Testis (tissue), 3 donors: ENCODE data around the gene GNG2. TPM values are rescaled to one million over a fixed set of nuclear protein-coding genes. Genes with fewer than 3 reads are reported as not detected.

ENCODE experiments used
- DNase-seq: peaks from one replicate; pipeline ENCODE4 v3.0.0-alpha.2; 2019
- H3K27ac ChIP-seq, 2 donors: fragments of 200-600 bp; sonication (generic); one replicate each; pipeline ENCODE4 v1.5.1; 2019
- H3K27me3 ChIP-seq: fragments of 200-600 bp; sonication (generic); one replicate; pipeline ENCODE4 v1.5.1; 2019
- H3K36me3 ChIP-seq: fragments of 200-600 bp; sonication (generic); one replicate; pipeline ENCODE4 v1.5.1; 2017; ENCODE audit warnings: low read depth; ENCODE audit errors: missing control alignments
- H3K4me1 ChIP-seq: fragments of 200-600 bp; sonication (generic); one replicate; pipeline ENCODE4 v1.5.1; 2019
- H3K4me3 ChIP-seq, 2 donors: fragments of 200-600 bp; sonication (generic); one replicate each; pipeline ENCODE4 v1.5.1; 2017 to 2019
- H3K9me3 ChIP-seq: fragments of 200-600 bp; sonication (generic); one replicate; pipeline ENCODE4 v1.5.1; 2017
- CTCF ChIP-seq, 3 experiments: fragments of 450-650 bp in 2 of 3; fragments of 200-600 bp in 1 of 3; sonication (generic) in 1 of 3; IDR thresholded peaks; one replicate each; pipeline ENCODE4 v1.5.1; 2016 to 2019; ENCODE audit warnings: antibody characterized with exemption in 3 of 3, mild to moderate bottlenecking in 2 of 3, moderate library complexity in 1 of 3
- POLR2A ChIP-seq: fragments of 450-650 bp; IDR thresholded peaks from one replicate; pipeline ENCODE4 v1.6.1; 2017; ENCODE audit warnings: antibody characterized with exemption, mild to moderate bottlenecking, moderate library complexity
- WGBS, 2 donors: methylation state at CpG; one replicate each; pipeline ENCODE4 v1.1.5; 2018; 5-methylcytosine and 5-hydroxymethylcytosine counted together
- intact Hi-C: fragments of 100-400 bp; cut with DNase I; formaldehyde crosslinking; loops from one replicate; pipeline ENCODE4 v1.15.1; 2023; ENCODE audit warnings: low total_unique reads
- polyA plus RNA-seq: library from polyadenylated mRNA; stranded (reverse); fragments of 350-450 nt; fragmentation: Illumina TruSeq; extraction: RNeasy Lipid Tissue Mini Kit (QIAGEN cat#74804); gene quantifications from one replicate; pipeline ENCODE4 v1.2.3, GENCODE V29; 2014; ENCODE audit warnings: low read depth, low replicate concordance; ENCODE audit not compliant: insufficient read depth
- total RNA-seq, 2 donors: library from RNA; depleted of rRNA; stranded (reverse); fragments of >200 nt; gene quantifications; one replicate each; pipeline ENCODE4 v1.2.3, GENCODE V29; 2016

GNG2 gene
- total and polyA plus RNA-seq, 3 donors from 2014 or later, result 248 to 312 (median 250) TPM

- H3K4me1 ChIP-seq, result no peaks in the 10 kb centered on the region
- no peak overlapping the region for H3K4me3 ChIP-seq
- TF ChIP-seq POLR2A (no peak), CTCF (IDR thresholded peaks at IDR 0.05) (no peak)
- no peaks in the 10 kb centered on the region for H3K9me3 ChIP-seq
- intact Hi-C loops, result no loop called here
- no peaks in the 10 kb centered on the region for H3K27me3 ChIP-seq
- DNase-seq, result no peak
- no peak overlapping the region for H3K27ac ChIP-seq
- no peaks in the 10 kb centered on the region for H3K36me3 ChIP-seq
- WGBS, 2 donors, result 86% methylated on average over 2 of the region's 2 CpGs
Observed at GRCh38 chr14:51954031-51954430, 93.6 kb downstream of the GNG2 start.

- 90 to 92% methylated on average over 3 of the region's 3 CpGs for whole genome bisulfite sequencing, 2 donors
- no peak overlapping the region for H3K27ac ChIP-seq
- intact Hi-C loops, result no loop called here
Observed at GRCh38 chr14:51954657-51955056, 94.2 kb downstream of the GNG2 start.

DNA sequence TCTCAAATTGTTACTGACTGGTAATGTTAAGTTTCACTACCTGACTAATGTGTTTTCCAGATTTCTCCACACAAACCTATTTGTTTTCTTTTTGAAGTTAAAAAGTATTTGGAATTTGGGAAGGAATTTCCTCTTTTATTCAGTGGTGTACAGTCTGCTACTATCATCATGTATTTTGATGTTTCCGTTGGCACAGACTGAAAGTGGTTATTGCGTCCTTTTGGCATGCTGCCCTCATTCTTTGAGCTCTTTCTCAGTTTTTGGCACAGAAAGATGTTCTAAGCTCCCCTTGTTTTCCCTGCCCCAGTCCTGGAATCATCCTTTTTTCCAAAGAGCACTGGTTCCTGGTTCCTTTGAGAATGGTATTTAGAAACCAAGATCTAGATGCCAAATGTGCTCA lies 97.5 kb downstream of the GNG2 start:
- no peak for DNase-seq
- no peak overlapping the region for H3K4me3 ChIP-seq
- no peaks in the 10 kb centered on the region for H3K36me3 ChIP-seq
- no peaks in the 10 kb centered on the region for H3K4me1 ChIP-seq
- no peaks in the 10 kb centered on the region for H3K27me3 ChIP-seq
- intact Hi-C loops, result no loop called here
- no peaks in the 10 kb centered on the region for H3K9me3 ChIP-seq
- no peak overlapping the region for H3K27ac ChIP-seq
- WGBS, 2 donors, result 31 to 56% methylated on average over 2 of the region's 2 CpGs
- TF ChIP-seq POLR2A (no peak), CTCF (IDR thresholded peaks at IDR 0.05) (no peak)

More at GRCh38 chr14:51954657-51955056, 94.2 kb downstream of the GNG2 start:
- Histone ChIP-seq H3K4me3 (no peak overlapping the region), H3K9me3 (no peaks in the 10 kb centered on the region), H3K36me3 (no peaks in the 10 kb centered on the region), H3K27me3 (no peaks in the 10 kb centered on the region), H3K4me1 (no peaks in the 10 kb centered on the region)
- TF ChIP-seq CTCF (IDR thresholded peaks at IDR 0.05) (no peak), POLR2A (no peak)
- DNase-seq, result no peak

GRCh38 chr14:51959928-51960327 lies 99.5 kb downstream of the GNG2 start:
- TF ChIP-seq POLR2A, result no peak
- 92 to 95% methylated on average over 1 of the region's 1 CpG for WGBS, 2 donors
- DNase-seq, result no peak
- peaks cover 6% of the 10 kb centered on the region for H3K4me1 ChIP-seq
- no peaks in the 10 kb centered on the region for H3K36me3 ChIP-seq
- no peak overlapping the region for H3K4me3 ChIP-seq
- H3K27me3 ChIP-seq, result no peaks in the 10 kb centered on the region
- no peaks in the 10 kb centered on the region for H3K9me3 ChIP-seq
- no peak overlapping the region for H3K27ac ChIP-seq
- intact Hi-C loops, result no loop called here

DNA sequence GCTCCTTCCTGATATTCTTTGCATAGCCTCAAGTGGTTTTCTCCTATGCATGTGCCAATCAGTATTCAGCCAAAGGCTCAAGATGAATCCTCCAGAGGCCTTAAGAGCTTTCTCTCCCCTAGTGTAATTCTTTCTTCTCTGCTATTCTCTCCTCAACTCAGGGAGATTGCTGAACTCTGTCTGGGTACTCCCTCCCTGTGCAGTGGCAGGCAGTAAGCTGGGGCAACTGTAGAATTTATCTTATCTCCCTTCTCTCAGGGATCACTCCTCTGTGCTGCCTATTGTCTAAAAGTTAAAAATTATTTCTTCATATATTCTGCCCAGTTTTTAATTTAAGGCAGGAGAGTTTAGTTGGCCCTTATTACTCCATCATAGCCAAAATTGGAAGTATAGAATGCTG lies 100.5 kb downstream of the GNG2 start:
- H3K4me1 ChIP-seq, result peaks cover 6% of the 10 kb centered on the region
- no peak overlapping the region for H3K27ac ChIP-seq
- TF ChIP-seq POLR2A (no peak), CTCF (IDR thresholded peaks at IDR 0.05) (no peak)
- no peaks in the 10 kb centered on the region for H3K27me3 ChIP-seq
- H3K4me3 ChIP-seq, result no peak overlapping the region
- DNase-seq, result no peak
- no peaks in the 10 kb centered on the region for H3K36me3 ChIP-seq
- no peaks in the 10 kb centered on the region for H3K9me3 ChIP-seq
- intact Hi-C loops, result no loop called here
